HG03108 (cell line): Measurements from ENCODE around the gene ATG13.

Experiments used
- ATAC-seq: cut with Tn5 transposase; IDR thresholded peaks from one replicate; pipeline ENCODE4 v1.9.1; 2021; ENCODE audit warnings: moderate library complexity; ENCODE audit not compliant: unreplicated experiment

The ATG13 gene

GRCh38 chr11:46674463-46675287, 57.3 kb downstream of the ATG13 start:
- ATAC-seq = no peak

- no peak for ATAC-seq
Observed at GRCh38 chr11:46675288-46675851, 58.0 kb downstream of the ATG13 start.

DNA sequence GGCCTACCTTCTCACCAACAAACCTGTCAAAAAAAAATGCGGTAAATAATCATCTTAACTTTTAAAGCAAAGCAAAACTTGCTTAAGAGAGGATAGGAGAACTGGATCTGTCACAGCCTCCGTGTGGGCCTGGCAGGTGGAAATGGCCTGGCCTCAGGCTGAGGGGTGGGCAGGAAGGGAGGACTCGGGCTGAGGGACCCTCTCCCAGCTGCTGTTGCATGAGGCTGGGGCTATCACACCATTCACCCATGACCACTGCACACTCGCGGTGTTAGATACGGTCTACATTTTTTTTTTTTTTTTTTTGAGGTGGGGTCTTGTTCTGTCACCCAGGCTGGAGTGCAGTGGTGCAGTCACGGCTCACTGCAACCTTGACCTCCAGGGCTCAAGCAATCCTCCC, 58.6 kb downstream of the ATG13 start:
- no peak for ATAC-seq

DNA sequence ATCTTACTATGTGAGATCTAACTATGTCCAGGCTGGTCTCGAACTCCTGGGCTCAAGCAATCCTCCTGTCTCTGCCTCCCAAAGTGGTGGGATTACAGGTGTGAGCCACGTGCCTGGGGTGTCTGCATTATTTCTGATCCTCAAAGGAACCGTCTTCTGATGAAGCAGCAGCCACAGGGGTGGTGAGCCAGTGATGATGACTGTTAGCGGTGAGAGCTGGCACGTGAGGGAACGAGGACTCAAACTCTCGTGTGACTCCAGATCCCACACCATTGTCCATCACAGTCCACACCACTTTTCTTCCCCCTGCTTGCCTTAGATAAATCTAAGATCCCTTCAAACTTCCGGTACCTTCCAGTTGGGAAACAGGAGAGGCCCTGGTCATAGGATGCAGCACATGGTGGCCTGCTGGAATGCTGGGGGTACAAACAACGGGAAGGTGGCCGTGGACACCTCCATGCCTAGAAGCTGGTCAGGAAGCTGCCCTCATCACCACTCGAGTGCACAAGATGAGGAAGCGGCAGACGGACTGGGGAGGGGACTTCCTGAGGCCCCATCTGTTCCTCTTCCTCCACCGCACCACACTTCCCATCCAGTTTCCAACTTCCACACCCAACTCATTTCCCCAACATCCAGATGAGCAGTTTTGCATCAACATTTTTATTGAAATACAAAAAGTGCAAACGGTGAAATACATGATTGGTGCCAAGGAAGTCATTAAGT, 59.2 kb downstream of the ATG13 start:
- no peak for ATAC-seq

GRCh38 chr11:46677169-46677568, 59.8 kb downstream of the ATG13 start:
- ATAC-seq = no peak

GRCh38 chr11:46677991-46678740, 60.8 kb downstream of the ATG13 start:
- no peak for ATAC-seq

- no peak for ATAC-seq
Observed at GRCh38 chr11:46678741-46679130, 61.4 kb downstream of the ATG13 start.

- ATAC-seq = no peak
Observed at GRCh38 chr11:46679241-46680163, 62.1 kb downstream of the ATG13 start.

DNA sequence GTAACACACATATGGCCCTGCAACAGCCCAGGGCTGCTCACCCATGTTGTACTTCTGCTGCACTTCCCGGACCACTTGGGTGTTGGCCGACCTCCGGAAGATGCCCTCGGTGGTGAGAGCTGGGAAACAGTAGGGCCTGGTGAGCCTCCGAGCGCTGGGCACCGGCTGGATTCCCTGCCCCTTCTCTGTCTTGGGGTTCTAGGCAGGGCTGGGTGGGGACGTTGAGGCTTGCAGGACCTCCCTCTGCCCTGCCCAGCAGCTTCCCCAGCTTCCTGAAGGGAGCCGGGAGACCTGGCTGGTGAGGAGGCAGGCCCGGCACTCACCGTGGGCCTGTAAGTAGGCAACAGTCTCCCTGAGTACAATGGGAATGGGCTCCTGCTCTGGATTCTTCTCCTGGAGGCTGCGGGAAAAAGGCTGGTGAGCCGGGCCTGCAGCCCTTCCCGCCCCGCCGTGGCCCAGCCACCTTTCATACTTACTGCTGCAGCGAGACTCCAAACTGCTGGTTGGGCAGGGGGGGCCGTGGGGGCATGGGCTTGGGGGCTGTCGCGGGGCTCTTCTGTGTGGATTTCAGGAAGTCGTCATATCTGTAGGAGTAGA, 62.9 kb downstream of the ATG13 start:
- no peak for ATAC-seq

DNA sequence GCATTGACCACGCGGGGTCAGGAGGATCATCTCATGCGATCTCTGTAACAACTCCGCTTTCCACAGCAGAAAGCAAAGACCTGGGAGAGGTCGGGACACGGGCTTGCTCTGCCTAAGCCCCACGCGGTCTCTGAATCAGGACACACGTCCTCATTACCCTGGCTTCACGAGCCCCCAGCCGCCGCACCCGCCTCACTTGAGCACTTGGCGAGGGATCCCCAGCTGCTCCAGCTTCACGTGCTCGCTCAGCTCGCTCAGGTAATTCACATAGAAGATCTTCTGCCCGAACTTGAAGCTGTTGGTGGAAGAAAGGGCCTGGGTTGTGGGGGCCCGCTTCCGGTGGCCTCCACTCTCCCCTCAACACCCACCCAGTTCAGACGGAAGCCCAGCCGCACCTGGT, 63.5 kb downstream of the ATG13 start:
- no peak for ATAC-seq

- no peak for ATAC-seq
Observed at GRCh38 chr11:46681814-46682213, 64.5 kb downstream of the ATG13 start.

DNA sequence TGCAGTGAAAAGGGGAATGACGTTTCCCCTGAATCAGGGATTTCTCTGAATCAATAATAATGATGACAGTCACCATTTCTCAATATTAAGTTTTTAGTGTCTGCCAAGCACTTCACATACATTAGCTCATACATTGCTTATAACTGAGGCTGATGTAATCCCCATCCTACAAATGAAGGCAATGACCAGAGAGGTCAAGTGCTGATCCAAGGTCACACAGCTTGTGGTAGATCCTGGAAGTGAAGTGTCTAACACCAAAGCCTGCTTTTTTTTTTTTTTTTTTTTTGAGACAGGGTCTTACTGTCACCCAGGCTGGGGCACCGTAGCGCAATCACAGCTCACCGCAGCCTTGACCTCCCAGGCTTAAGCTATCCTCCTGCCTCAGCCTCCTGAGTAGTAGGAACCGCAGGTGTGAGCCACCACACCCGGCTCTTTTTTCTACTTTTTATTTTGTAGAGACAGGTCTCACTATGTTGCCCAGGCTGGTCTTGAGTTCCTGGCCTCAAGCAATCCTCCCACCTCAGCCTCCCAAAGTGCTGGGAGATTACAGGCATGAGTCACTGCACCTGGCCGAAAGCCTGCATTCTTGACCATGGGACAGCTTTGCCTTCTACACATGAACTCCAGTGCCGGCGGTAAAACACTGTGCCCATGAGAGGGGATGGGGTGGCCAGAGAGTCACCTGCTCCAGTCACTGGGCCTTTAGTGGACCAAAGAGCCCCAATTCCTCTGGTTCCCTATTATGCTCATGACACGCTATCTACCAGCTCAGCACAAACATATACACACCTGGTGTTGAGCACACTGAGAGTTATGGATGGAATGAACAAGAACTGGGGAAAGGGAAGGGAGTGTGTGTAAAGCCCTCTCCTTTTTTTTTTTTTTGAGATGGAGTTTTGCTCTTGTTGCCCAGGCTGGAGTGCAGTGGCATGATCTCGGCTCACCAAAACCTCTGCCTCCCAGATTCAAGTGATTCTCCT, 65.7 kb downstream of the ATG13 start:
- ATAC-seq = no peak

DNA sequence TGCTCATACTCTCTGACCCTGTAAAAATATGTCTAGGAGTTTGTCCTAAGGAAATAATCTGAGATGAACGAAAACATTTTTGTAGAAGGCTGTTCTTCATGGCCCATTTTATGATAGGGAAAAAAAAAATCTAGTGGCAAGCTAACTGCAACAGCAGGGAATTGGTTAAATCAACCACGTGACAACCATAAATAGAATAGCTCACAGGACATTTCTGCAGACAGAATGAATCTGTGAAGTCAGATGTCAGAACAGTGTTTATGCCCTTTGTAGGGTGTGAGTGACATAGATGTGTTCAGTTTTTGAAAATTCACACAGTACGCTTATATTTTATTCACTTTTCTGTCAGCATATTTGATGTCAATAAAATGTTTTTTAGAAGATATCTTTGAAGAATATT, 67.0 kb downstream of the ATG13 start:
- ATAC-seq = no peak

GRCh38 chr11:46686886-46687795, 69.8 kb downstream of the ATG13 start:
- no peak for ATAC-seq

- no peak for ATAC-seq
Observed at GRCh38 chr11:46690702-46691101, 73.3 kb downstream of the ATG13 start.

DNA sequence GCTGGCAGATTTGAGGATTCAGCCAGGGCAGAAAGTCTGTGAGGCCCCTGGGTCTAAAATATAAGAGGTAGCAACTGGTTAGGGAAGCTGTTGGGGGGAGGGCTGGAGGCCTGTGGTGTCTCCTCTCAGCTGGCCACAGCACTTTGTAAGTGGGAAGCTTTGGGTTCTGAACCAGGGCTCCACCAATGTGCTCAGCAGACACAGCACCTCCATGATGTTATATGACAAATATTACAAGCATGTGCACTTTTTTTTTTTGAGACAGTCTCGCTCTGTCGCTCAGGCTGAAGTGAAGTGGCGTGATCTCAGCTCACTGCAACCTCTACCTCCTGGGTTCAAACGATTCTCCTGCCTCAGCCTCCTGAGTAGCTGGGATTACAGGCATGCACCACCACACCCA, 75.1 kb downstream of the ATG13 start:
- no peak for ATAC-seq

GRCh38 chr11:46693597-46694012, 76.3 kb downstream of the ATG13 start:
- no peak for ATAC-seq

DNA sequence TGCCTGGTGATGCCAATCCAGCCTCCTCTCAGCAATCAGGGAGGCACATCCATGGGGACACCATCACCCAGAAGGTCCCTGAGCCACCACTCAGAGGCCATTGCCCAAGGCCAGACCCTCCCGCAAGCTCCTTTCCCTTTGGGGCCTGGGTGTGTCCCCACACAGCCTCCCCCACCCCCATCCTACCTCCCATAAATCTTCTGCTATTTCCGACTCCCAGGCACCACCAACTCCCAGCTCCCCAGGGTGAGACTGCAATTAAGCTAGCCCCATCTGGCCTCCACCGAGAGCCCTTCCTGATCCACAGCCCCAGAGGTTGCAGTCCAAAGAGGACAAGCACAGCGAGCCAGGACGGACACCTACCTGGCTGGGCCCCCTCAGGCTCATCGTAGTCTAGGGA, 76.7 kb downstream of the ATG13 start:
- ATAC-seq = no peak
